IPS-18c (cell line): ENCODE data around the gene VTA1.
"Not testable (repeated sequence)": the region's sequence is repeated elsewhere in the genome, so short reads cannot be mapped to it uniquely, and the experiment has no call there.

Experiments
- H3K4me3 ChIP-seq: 2 replicates; pipeline ENCODE4 v1.7.0; 2013; ENCODE audit warnings: low read depth, mild to moderate bottlenecking, low read length, moderate library complexity; ENCODE audit not compliant: insufficient read depth
- H3K9me3 ChIP-seq: one replicate; pipeline ENCODE4 v1.6.1; 2013; ENCODE audit warnings: mild to moderate bottlenecking, low read length, moderate library complexity; ENCODE audit not compliant: control insufficient read depth, insufficient read depth

VTA1 gene

DNA sequence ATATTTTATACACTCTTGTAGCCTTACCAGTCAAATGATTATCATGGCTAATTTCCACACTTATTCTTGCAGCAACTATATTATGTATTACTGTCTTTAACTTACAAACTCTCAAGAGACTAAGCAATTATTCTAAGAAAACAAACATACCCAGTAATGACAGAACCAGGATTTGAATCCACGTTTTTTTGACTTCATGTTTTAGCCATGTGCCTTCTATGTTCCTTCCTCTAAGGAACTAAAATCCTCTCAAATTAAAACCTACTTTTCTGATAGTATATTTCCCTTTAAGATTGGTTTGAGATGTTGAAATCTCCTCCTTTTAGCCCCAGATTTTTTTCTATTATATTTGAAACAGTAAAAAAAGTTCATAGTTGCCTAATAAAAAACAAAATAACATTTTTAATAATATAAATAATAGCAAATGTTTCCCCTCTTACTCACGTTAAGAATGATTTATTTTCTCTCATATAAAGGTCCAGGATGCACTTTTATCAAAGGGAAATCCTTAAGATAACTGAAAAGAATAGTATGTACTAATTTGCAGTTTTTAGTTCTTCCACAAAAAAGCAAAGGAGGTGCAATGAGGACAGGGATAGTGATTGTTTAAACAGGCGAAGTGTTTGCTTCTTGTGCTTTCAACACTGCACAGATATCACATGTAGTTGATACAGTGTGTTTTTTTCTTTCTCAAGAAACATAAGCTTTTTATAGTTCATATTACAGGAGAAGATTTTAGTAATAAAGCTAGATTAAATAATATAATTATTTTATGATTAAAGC lies 54.0 kb downstream of the VTA1 start:
- H3K4me3 ChIP-seq = no peak overlapping the region
- H3K9me3 ChIP-seq = no peaks in the 10 kb centered on the region

DNA sequence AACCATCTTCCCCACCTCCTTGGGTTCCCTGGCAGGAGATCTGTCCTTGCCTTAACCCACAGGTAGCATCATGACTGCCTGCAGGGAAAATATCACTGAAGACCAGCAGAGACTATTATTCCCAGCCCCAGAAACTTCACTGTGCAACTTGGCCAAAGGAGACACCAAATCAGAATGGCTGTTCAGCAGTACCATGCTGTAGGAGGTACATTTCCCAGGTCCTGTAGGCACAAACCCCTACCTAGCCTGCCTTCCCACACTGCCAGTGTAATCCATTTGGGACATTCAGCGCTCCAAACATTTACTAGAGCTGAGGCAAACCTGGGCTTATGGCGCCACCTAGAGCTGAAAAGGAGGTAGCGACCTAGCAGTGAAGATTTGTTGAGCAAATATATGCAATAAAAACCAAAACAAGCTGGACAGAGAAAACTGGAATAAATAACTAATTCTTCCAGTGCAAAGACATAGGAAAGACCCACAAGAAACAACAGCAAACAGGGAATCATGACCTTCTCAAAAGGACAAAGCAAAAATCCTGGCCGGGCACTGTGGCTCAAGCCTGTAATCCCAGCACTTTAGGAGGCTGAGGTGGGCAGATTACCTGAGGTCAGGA lies 60.3 kb downstream of the VTA1 start:
- peaks cover 3% of the 10 kb centered on the region for H3K9me3 ChIP-seq
- no peak overlapping the region for H3K4me3 ChIP-seq

DNA sequence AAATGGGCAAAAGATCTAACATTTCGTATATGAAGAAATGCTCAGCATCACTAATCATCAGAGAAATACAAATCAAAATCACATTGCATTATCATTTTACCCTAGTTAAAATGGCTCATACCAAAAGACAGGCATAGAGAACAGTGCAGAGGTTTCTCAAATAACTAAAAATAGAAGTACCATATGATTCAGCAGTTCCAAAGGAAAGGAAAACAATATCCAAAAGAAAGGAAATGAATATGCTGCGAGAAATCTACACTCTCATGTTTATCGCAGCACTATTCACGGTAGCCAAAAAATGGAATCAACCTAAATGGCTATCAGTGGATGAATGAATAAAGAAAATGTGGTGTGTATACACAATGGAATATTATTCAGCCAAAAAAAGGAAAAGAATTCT lies 63.5 kb downstream of the VTA1 start:
- Histone ChIP-seq H3K9me3 (peaks cover 8% of the 10 kb centered on the region), H3K4me3 (no peak overlapping the region)

DNA sequence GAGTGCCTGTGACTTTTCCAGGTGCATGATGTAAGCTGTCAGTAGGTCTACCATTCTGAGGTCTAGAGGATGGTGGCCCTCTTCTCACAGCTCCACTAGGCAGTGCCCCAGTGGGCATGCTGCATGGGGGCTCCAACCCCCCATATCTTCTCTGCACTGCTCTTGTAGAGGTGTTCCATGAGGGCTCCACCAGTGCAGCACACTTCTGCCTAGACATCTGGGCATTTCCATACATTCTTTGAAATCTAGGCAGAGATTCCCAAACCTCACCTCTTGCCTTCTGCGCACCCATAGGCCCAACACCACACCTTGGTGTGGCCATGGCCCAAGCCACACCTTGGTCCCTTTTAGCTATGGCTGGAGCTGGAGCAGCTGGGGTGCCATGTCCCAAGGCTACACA lies 66.3 kb downstream of the VTA1 start:
- no peak overlapping the region for H3K4me3 ChIP-seq
- H3K9me3 ChIP-seq = peaks cover 8% of the 10 kb centered on the region

DNA sequence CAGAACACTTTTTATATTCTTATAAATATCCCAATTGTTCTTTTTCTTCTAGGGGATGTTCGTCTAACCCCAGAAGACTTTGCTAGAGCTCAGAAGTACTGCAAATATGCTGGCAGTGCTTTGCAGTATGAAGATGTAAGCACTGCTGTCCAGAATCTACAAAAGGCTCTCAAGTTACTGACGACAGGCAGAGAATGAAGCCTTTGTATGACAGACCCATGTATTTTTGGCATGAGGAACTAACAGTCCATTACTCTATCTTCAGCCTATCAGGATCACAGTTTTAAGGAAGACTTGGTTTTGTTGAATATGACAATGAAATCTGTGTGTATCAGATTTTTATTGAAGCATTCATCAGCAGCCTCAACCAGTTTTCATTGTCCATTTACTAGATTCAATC lies 71.4 kb downstream of the VTA1 start:
- peaks cover under 1% of the 10 kb centered on the region for H3K9me3 ChIP-seq

DNA sequence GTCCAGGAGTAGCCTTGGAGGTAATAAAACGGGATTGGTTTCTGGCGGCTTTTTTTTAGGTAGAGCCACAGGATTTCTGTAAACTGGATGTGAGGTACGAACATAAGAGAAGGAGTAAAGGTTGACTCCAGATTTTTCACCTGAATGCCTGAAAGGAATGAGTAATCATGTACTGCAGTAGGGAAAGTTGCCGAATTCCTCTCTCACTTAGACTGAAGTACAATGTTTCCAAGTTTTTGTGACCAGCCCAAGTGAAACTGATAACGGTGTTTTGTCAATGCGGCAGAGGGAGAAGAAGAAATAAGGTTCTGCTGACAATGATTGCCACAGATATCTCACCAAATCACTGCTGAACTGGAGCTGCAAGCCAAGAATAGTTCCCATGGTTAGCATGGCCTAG lies 75.0 kb downstream of the VTA1 start:
- no peak overlapping the region for H3K4me3 ChIP-seq
- no peaks in the 10 kb centered on the region for H3K9me3 ChIP-seq

More for the DNA sequence above, 71.4 kb downstream of the VTA1 start:
- H3K4me3 ChIP-seq = no peak overlapping the region

GRCh38 chr6:142223938-142224337 lies 76.9 kb downstream of the VTA1 start:
- H3K4me3 ChIP-seq = no peak overlapping the region
- H3K9me3 ChIP-seq = no peaks in the 10 kb centered on the region

- Histone ChIP-seq H3K9me3 (no peaks in the 10 kb centered on the region), H3K4me3 (no peak overlapping the region)
Observed at GRCh38 chr6:142225115-142225514, 78.1 kb downstream of the VTA1 start.

DNA sequence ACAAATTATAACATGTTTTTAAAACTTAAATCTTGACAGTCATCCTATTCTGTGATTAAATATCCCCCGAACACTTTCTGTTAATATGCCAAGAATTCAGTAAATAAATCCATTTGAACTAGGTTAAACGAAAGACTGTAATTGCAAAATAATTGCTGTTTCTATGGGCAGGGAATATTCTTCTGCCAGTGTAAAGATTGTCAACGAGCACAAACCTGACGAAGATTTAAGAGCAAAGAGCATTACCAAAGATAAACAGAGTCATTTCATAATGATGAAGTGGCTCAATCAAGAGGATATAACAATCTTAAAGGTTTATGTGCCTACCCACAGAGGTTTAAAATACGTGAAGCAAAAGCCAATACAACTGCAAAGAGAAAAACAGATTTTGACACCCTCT lies 78.5 kb downstream of the VTA1 start:
- no peak overlapping the region for H3K4me3 ChIP-seq
- no peaks in the 10 kb centered on the region for H3K9me3 ChIP-seq

- no peaks in the 10 kb centered on the region for H3K9me3 ChIP-seq
- H3K4me3 ChIP-seq = no peak overlapping the region
Observed at GRCh38 chr6:142226731-142227130, 79.7 kb downstream of the VTA1 start.

GRCh38 chr6:142229518-142230270 lies 82.6 kb downstream of the VTA1 start:
- not testable (repeated sequence) for H3K9me3 ChIP-seq, H3K4me3 ChIP-seq

- H3K4me3 ChIP-seq, H3K9me3 ChIP-seq: not testable (repeated sequence)
Observed at GRCh38 chr6:142232206-142233044, 85.4 kb downstream of the VTA1 start.

DNA sequence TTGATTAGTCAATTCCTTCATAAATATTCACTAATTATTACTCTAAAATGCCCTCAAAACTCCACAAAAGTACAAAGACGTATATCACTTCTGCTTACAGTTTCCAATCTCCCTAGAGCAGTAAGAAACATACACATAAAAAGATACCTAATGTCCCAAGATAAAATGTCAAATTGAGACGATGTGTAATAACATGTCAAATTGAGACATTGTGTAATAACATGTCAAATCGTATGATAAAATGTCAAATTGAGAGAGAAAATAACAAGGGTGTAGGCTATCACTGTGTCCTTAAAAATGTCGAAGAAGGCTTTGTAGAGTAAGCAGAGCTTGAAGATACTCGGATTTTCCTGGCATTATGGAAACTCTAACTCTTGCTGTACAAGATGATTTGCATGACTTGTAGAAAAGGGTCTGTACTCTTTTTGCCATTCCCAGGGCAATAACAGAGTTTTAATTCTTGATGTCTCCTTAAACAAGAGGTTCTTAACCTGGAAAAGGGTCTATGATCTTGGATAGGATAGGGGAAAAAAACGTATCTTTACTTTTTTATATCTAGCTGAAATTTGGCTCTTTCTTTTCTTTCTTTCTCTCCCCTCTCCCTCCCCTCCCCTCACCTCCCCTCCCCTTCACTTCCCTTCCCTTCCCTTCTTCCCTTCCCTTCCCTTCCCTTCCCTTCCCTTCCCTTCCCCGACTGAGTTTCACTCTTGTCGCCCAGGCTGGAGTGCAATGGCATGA lies 87.1 kb downstream of the VTA1 start:
- H3K4me3 ChIP-seq = no peak overlapping the region
- no peaks in the 10 kb centered on the region for H3K9me3 ChIP-seq

DNA sequence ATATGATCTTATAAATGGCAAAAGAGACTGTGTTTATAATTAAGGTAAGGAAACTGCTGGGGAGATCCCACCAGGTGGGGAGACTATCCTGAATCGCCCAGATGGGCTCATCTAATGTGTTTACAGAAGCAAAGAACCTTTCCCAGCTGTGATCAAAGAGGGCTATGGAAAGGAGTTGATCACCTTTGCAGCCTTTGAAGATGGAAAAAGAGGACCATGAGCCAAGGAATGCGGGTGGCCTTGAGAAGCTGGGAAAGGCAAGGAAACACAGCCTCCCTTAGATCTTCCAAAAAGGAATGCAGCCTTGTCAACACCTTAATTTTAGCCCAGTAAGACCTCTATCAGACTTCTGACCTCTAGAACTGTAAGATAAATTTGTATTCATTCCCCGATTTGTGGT lies 88.2 kb downstream of the VTA1 start:
- Histone ChIP-seq H3K9me3 (no peaks in the 10 kb centered on the region), H3K4me3 (no peak overlapping the region)

- no peaks in the 10 kb centered on the region for H3K9me3 ChIP-seq
- no peak overlapping the region for H3K4me3 ChIP-seq
Observed at GRCh38 chr6:142235791-142236190, 88.7 kb downstream of the VTA1 start.

- Histone ChIP-seq H3K4me3 (no peak overlapping the region), H3K9me3 (no peaks in the 10 kb centered on the region)
Observed at GRCh38 chr6:142236691-142237090, 89.6 kb downstream of the VTA1 start.

- Histone ChIP-seq H3K9me3 (no peaks in the 10 kb centered on the region), H3K4me3 (no peak overlapping the region)
Observed at GRCh38 chr6:142238881-142239280, 91.8 kb downstream of the VTA1 start.
